HepG2 (cell line): ENCODE data around the gene UPB1. TPM values are rescaled to one million over a fixed set of nuclear protein-coding genes. Genes with fewer than 3 reads are reported as not detected.

Experiments used
- BHLHE40 ChIP-seq: IDR thresholded peaks from 2 replicates; pipeline ENCODE4 v1.6.1; 2011; ENCODE audit warnings: low read length, improper control_type of control experiment
- CSRNP2 ChIP-seq: sonication (generic); formaldehyde crosslinking; conservative IDR thresholded peaks from 2 replicates; pipeline ENCODE4 v1.8.0; 2022; ENCODE audit warnings: low read depth, missing genetic modification reagents
- DPF2 ChIP-seq: sonication (generic); formaldehyde crosslinking; IDR thresholded peaks from 2 replicates; pipeline ENCODE4 v1.4.0; 2020; ENCODE audit warnings: mild to moderate bottlenecking, low read depth, missing genetic modification reagents, borderline replicate concordance
- FOXP1 ChIP-seq, 2 experiments: fragments of 450-650 bp in 1 of 2; IDR thresholded peaks; 2 replicates each; pipeline ENCODE4 v1.6.1; 2017 to 2018; ENCODE audit warnings: antibody characterized with exemption in 1 of 2
- HDAC1 ChIP-seq: sonication (generic); formaldehyde crosslinking; IDR thresholded peaks from 2 replicates; pipeline ENCODE4 v1.5.1; 2020; ENCODE audit warnings: mild to moderate bottlenecking, missing genetic modification reagents
- HNF1A ChIP-seq, 2 experiments: sonication (generic) in 1 of 2; formaldehyde crosslinking in 1 of 2; IDR thresholded peaks; 2 replicates each; pipeline versions ENCODE4 v1.4.0 to v1.6.1; 2016 to 2020; ENCODE audit warnings: borderline replicate concordance in 1 of 2, low read depth in 1 of 2, mild to moderate bottlenecking in 1 of 2, missing genetic modification reagents in 1 of 2
- KDM3A ChIP-seq: IDR thresholded peaks from 2 replicates; pipeline ENCODE4 v1.6.1; 2018; ENCODE audit warnings: low read depth, missing compliant biosample characterization
- MAZ ChIP-seq, 2 experiments: sonication (generic) in 1 of 2; formaldehyde crosslinking in 1 of 2; IDR thresholded peaks; 2 replicates each; pipeline versions ENCODE4 v1.5.0 to v1.6.1; 2012 to 2020; ENCODE audit warnings: low read depth in 2 of 2, mild to moderate bottlenecking in 2 of 2, borderline replicate concordance in 1 of 2, improper control_type of control experiment in 1 of 2, low read length in 1 of 2, missing genetic modification reagents in 1 of 2, moderate library complexity in 1 of 2
- PAXIP1 ChIP-seq: sonication (generic); formaldehyde crosslinking; conservative IDR thresholded peaks from 2 replicates; pipeline ENCODE4 v1.4.0; 2020; ENCODE audit warnings: mild to moderate bottlenecking, missing genetic modification reagents, moderate library complexity
- PHF21A ChIP-seq: sonication (generic); formaldehyde crosslinking; IDR thresholded peaks from 2 replicates; pipeline ENCODE4 v1.5.0; 2020; ENCODE audit warnings: mild to moderate bottlenecking, missing genetic modification reagents
- RAD51 ChIP-seq: fragments of 450-650 bp; IDR thresholded peaks from 2 replicates; pipeline ENCODE4 v1.6.1; 2016; ENCODE audit warnings: borderline replicate concordance
- SOX6 ChIP-seq, 2 experiments: fragments of 450-650 bp in 1 of 2; sonication (generic) in 1 of 2; formaldehyde crosslinking in 1 of 2; IDR thresholded peaks; 2 replicates each; pipeline versions ENCODE4 v1.4.0 to v1.6.1; 2017 to 2020; ENCODE audit warnings: antibody characterized with exemption in 1 of 2, mild to moderate bottlenecking in 1 of 2, missing genetic modification reagents in 1 of 2
- THAP11 ChIP-seq: IDR thresholded peaks from 2 replicates; pipeline ENCODE4 v1.6.1; 2016; ENCODE audit warnings: missing biosample characterization, missing genetic modification reagents
- ZBTB7B ChIP-seq: sonication (generic); formaldehyde crosslinking; IDR thresholded peaks from 2 replicates; pipeline ENCODE4 v1.4.0; 2020; ENCODE audit warnings: missing genetic modification reagents
- ZNF280B ChIP-seq: sonication (generic); formaldehyde crosslinking; IDR thresholded peaks from 2 replicates; pipeline ENCODE4 v1.5.0; 2020; ENCODE audit warnings: missing genetic modification reagents, mild to moderate bottlenecking, borderline replicate concordance
- ZNF343 ChIP-seq: sonication (generic); formaldehyde crosslinking; IDR thresholded peaks from 2 replicates; pipeline ENCODE4 v1.4.0; 2020; ENCODE audit warnings: mild to moderate bottlenecking, missing genetic modification reagents
- polyA plus RNA-seq, 8 experiments: library from polyadenylated mRNA; depleted of rRNA in 3 of 8; stranded (reverse) in 7 of 8; unstranded in 1 of 8; fragments of >200 nt; fragmentation: Illumina TruSeq in 4 of 8; extraction: Trizol in 4 of 8; gene quantifications; 2 replicates each; pipeline versions ENCODE4 v1.2.1 to v1.2.3, GENCODE V29; 2011 to 2016; ENCODE audit warnings: low read depth in 4 of 8, missing spikeins in 1 of 8, mixed read lengths in 1 of 8; ENCODE audit not compliant: insufficient read depth in 1 of 8
- total RNA-seq, 5 experiments: library from RNA; depleted of rRNA; stranded (reverse); fragments of >200 nt; fragmentation: Illumina TruSeq; extraction: Trizol; gene quantifications; 2 replicates each; pipeline ENCODE4 v1.2.3, GENCODE V29; 2016; ENCODE audit warnings: low read depth in 1 of 5

UPB1 gene
- total and polyA plus RNA-seq, 2 of the 13 experiments (the other 11 are each of a cell fraction or from before 2014, with no cell fraction given), result 0.38 to 1.2 TPM

- TF ChIP-seq PAXIP1 (peak; percentile 29; the same call in 1 of the 2 replicates), KDM3A (CRISPR knock-in tag) (0 out of 2 replicates have a peak, but pooled peaks have one; percentile 28), CSRNP2 (CRISPR knock-in tag) (no peak), THAP11 (CRISPR knock-in tag) (0 out of 2 replicates have a peak, but pooled peaks have one; percentile 47), DPF2 (peak; percentile 61; the same call in 1 of the 2 replicates), SOX6 (IDR thresholded peaks at IDR 0.05) (no peak), SOX6 (CRISPR knock-in tag; IDR thresholded peaks at IDR 0.05) (peak; percentile 3; the same call in 1 of the 2 replicates), BHLHE40 (no peak), MAZ (IDR thresholded peaks at IDR 0.05; ENCODE audit: borderline replicate concordance, low read depth, low read length) (peak; percentile 64; the same call in 1 of the 2 replicates), MAZ (CRISPR knock-in tag; IDR thresholded peaks at IDR 0.05; ENCODE audit: low read depth) (no peak), ZNF280B (CRISPR knock-in tag) (no peak), HDAC1 (peak; percentile 59; the same call in 1 of the 2 replicates), PHF21A (CRISPR knock-in tag) (peak; percentile 69), ZNF343 (CRISPR knock-in tag) (no peak), FOXP1 (IDR thresholded peaks at IDR 0.05) (peak; percentile 43; the same call in 1 of the 2 replicates), FOXP1 (CRISPR knock-in tag; IDR thresholded peaks at IDR 0.05) (peak; percentile 90), RAD51 (no peak), ZBTB7B (0 out of 2 replicates have a peak, but pooled peaks have one; percentile 46), HNF1A (IDR thresholded peaks at IDR 0.05; ENCODE audit: low read depth) (no peak), HNF1A (CRISPR knock-in tag; IDR thresholded peaks at IDR 0.05; ENCODE audit: borderline replicate concordance) (no peak)
Measured at GRCh38 chr22:24506802-24507438, 11.8 kb downstream of the UPB1 start (continued).
